ENCODE results near the gene CARD11. TPM values are rescaled to one million over a fixed set of nuclear protein-coding genes. Genes with fewer than 3 reads are reported as not detected.

The CARD11 gene
- total RNA-seq, 1 experiment from 2014 or later, result 0.57 TPM

GRCh38 chr7:3003936-3004335 is 39.7 kb downstream of the CARD11 start:
- POLR2A ChIA-PET, result no interaction called here
- intact Hi-C loops (cut with micrococcal nuclease), result no loop called here
- BruUV-seq (replicated peaks), result no TSS peak

More at GRCh38 chr7:3003936-3004335, 39.7 kb downstream of the CARD11 start:
- H3K79me2 ChIP-seq (ENCODE audit: insufficient read depth, low read length), result no peaks in the 10 kb centered on the region
- no peak for ATAC-seq
- TF ChIP-seq SP1 (IDR thresholded peaks at IDR 0.05; ENCODE audit: low read depth), result no peak
- no peak for TF ChIP-seq POLR2A (IDR thresholded peaks at IDR 0.05; ENCODE audit: borderline replicate concordance, extremely low read depth, insufficient read depth, insufficient read length)
- TF ChIP-seq TCF7L2 (IDR thresholded peaks at IDR 0.05; ENCODE audit: borderline replicate concordance, extremely low read depth, insufficient read depth, insufficient read length), result no peak
- TF ChIP-seq SRF (IDR thresholded peaks at IDR 0.05; ENCODE audit: low read depth), result no peak
- TF ChIP-seq RAD21 (IDR thresholded peaks at IDR 0.05; ENCODE audit: low read depth), result no peak
- no peak for TF ChIP-seq CEBPB (IDR thresholded peaks at IDR 0.05; ENCODE audit: low read depth)
- no peak for TF ChIP-seq REST (IDR thresholded peaks at IDR 0.05; ENCODE audit: low read depth)
- TF ChIP-seq CTCF (IDR thresholded peaks at IDR 0.05 in 2 of 3, conservative IDR thresholded peaks at IDR 0.05 in 1 of 3; ENCODE audit: borderline replicate concordance in 1 of 3, insufficient read depth in 1 of 3, low read depth in 2 of 3, low read length in 2 of 3), result no peak
- no peak for TF ChIP-seq EZH2phosphoT487 (IDR thresholded peaks at IDR 0.05; ENCODE audit: borderline replicate concordance)
- TF ChIP-seq SIN3A (IDR thresholded peaks at IDR 0.05; ENCODE audit: low read depth), result no peak
- TF ChIP-seq ZNF274 (IDR thresholded peaks at IDR 0.05; ENCODE audit: low read depth, low read length), result no peak
- TF ChIP-seq POLR2AphosphoS5 (IDR thresholded peaks at IDR 0.05; ENCODE audit: low read depth, low read length), result no peak
- TF ChIP-seq CBX3 (IDR thresholded peaks at IDR 0.05; ENCODE audit: low read depth), result no peak
- no peak for TF ChIP-seq ZBTB33 (IDR thresholded peaks at IDR 0.05; ENCODE audit: extremely low read depth, insufficient replicate concordance, low read length)
- no peak for TF ChIP-seq ATF3 (IDR thresholded peaks at IDR 0.05)
- no peak for TF ChIP-seq MAX (IDR thresholded peaks at IDR 0.05)
- no peak for TF ChIP-seq ZFX (IDR thresholded peaks at IDR 0.05)
- no peaks in the 10 kb centered on the region for H3K4me1 ChIP-seq (ENCODE audit: control insufficient read depth in 1 of 2, insufficient read depth in 2 of 2, low read length in 2 of 2)
- H3K9me2 ChIP-seq (ENCODE audit: insufficient read depth), result no peaks in the 10 kb centered on the region
- H3K27me3 ChIP-seq (ENCODE audit: insufficient read depth, low read length), result peaks cover 8% of the 10 kb centered on the region
- no peak overlapping the region for H3K27ac ChIP-seq (ENCODE audit: low read depth, low read length)
- no peaks in the 10 kb centered on the region for H3K36me3 ChIP-seq (ENCODE audit: control insufficient read depth in 1 of 2, insufficient read depth in 2 of 2, low read length in 2 of 2)
- no peak overlapping the region for H3K9ac ChIP-seq (ENCODE audit: low read length)
- no peaks in the 10 kb centered on the region for H3K9me3 ChIP-seq (ENCODE audit: control insufficient read depth in 1 of 2, insufficient read depth in 1 of 2, low read depth in 1 of 2, low read length in 2 of 2)
- H3K4me3 ChIP-seq (replicated peaks in 1 of 2; ENCODE audit: low read depth in 1 of 2, low read length in 2 of 2), result no peak overlapping the region
- CTCF ChIA-PET, result no interaction called here
- DNase-seq (ENCODE audit: low read depth, low spot score), result no peak
- no peaks in the 10 kb centered on the region for H4K20me1 ChIP-seq (ENCODE audit: insufficient read depth)
- RAD21 ChIA-PET (ENCODE audit: low non-redundant PET in 1 of 2, low total read pairs in 2 of 2, uncharacterized antibody in 2 of 2, unreplicated experiment in 2 of 2), result interaction anchor here in 1 of 2 experiments (0.6 kb wide), 1 partner anchor 13 kb away, joined by 3 read pairs; no protein-coding TSS in a partner anchor
- no peak overlapping the region for H3K4me2 ChIP-seq (ENCODE audit: low read length)
- no peak overlapping the region for H2AFZ ChIP-seq (ENCODE audit: low read depth, low read length, poor library complexity, severe bottlenecking)
